Lung (tissue), 12 donors: ENCODE measurements around the gene MET. TPM values are rescaled to one million over a fixed set of nuclear protein-coding genes. Genes with fewer than 3 reads are reported as not detected.

ENCODE experiments used
- ATAC-seq: fragments of 200-7000 bp; cut with Tn5 transposase; one replicate; pipeline ENCODE4 v1.9.1; 2020; ENCODE audit warnings: moderate number of reproducible peaks; ENCODE audit not compliant: insufficient read depth, low FRiP score
- DNase-seq, 3 donors: peaks; one replicate each; pipeline ENCODE4 v3.0.0-alpha.2; 2013 to 2017
- H3K27ac ChIP-seq, 2 donors: one replicate each; pipeline ENCODE4 v1.5.1; 2013; ENCODE audit warnings: mild to moderate bottlenecking in 2 of 2, moderate library complexity in 2 of 2, control low read depth in 1 of 2, inconsistent platforms in 1 of 2, low read depth in 1 of 2, low read length in 1 of 2
- H3K27me3 ChIP-seq, 3 donors: one replicate each; pipeline ENCODE4 v1.5.1; 2013; ENCODE audit warnings: low read length in 2 of 3; ENCODE audit not compliant: control insufficient read depth in 3 of 3, insufficient read depth in 3 of 3
- H3K36me3 ChIP-seq, 4 donors: one replicate each; pipeline ENCODE4 v1.5.1; 2013; ENCODE audit warnings: low read length in 4 of 4, mild to moderate bottlenecking in 1 of 4, moderate library complexity in 1 of 4; ENCODE audit not compliant: control insufficient read depth in 4 of 4, insufficient read depth in 4 of 4
- H3K4me1 ChIP-seq, 5 donors: one replicate each; pipeline ENCODE4 v1.5.1; 2013; ENCODE audit warnings: low read length in 5 of 5, mild to moderate bottlenecking in 2 of 5, moderate library complexity in 1 of 5; ENCODE audit not compliant: control insufficient read depth in 5 of 5, insufficient read depth in 5 of 5
- H3K4me3 ChIP-seq: one replicate; pipeline ENCODE4 v1.5.1; 2013; ENCODE audit warnings: mild to moderate bottlenecking, control low read depth, moderate library complexity
- H3K9ac ChIP-seq, 2 donors: one replicate each; pipeline ENCODE4 v1.5.1; 2013; ENCODE audit warnings: low read length in 2 of 2, control low read depth in 1 of 2; ENCODE audit not compliant: insufficient read depth in 1 of 2
- H3K9me3 ChIP-seq, 4 donors: one replicate each; pipeline ENCODE4 v1.5.1; 2013; ENCODE audit warnings: low read length in 3 of 4, mild to moderate bottlenecking in 1 of 4, moderate library complexity in 1 of 4; ENCODE audit not compliant: control insufficient read depth in 4 of 4, insufficient read depth in 3 of 4
- CTCF ChIP-seq: IDR thresholded peaks from 2 replicates; pipeline ENCODE4 v1.5.1; 2012; ENCODE audit warnings: mild to moderate bottlenecking; ENCODE audit errors: control extremely low read depth, extremely low read depth
- WGBS, 2 donors: extraction: QIAGEN DNeasy Blood & Tissue Kit; methylation state at CpG; one replicate each; pipeline ENCODE4 v1.1.7; 2013; 5-methylcytosine and 5-hydroxymethylcytosine counted together
- polyA plus RNA-seq, 2 donors: library from polyadenylated mRNA; stranded (reverse); fragments of 200-250 nt; gene quantifications; one replicate each; pipeline ENCODE4 v1.2.1, GENCODE V29; 2013
- total RNA-seq, 2 donors: library from RNA; depleted of rRNA in 1 of 2; stranded (reverse); fragments of >200 nt in 1 of 2; gene quantifications; one replicate each; pipeline ENCODE4 v1.2.1, GENCODE V29; 2014 to 2021
- donor health status: control.
- donor health status: control.
- donor health status: Bipolar disorder and iron deficiency.
- donor health status: healthy.
- donor health status: DM: yes; HTN: yes; CAD: no.

Gene MET
- total and polyA plus RNA-seq, 4 donors = 16.3 to 106 (median 41.5) TPM

GRCh38 chr7:116829041-116829440, 157.0 kb downstream of the MET start:
- WGBS, 2 donors = 40 to 65% methylated on average over 3 of the region's 3 CpGs
- Histone ChIP-seq H3K9me3 (peaks cover 0 to 2% (median 0%) of the 10 kb centered on the region in 4 donors), H3K27ac (no peak overlapping the region), H3K4me3 (no peak overlapping the region), H3K9ac (no peak overlapping the region), H3K4me1 (no peaks in the 10 kb centered on the region), H3K27me3 (no peaks in the 10 kb centered on the region), H3K36me3 (no peaks in the 10 kb centered on the region)
- no peak for ATAC-seq
- no peak for DNase-seq
- no peak for TF ChIP-seq CTCF

GRCh38 chr7:116829493-116829892, 157.5 kb downstream of the MET start:
- DNase-seq (no peak), ATAC-seq (no peak)
- Histone ChIP-seq H3K9ac (no peak overlapping the region), H3K9me3 (peaks cover 0 to 2% (median 0%) of the 10 kb centered on the region in 4 donors), H3K4me1 (no peaks in the 10 kb centered on the region), H3K27ac (no peak overlapping the region), H3K36me3 (no peaks in the 10 kb centered on the region), H3K4me3 (no peak overlapping the region), H3K27me3 (no peaks in the 10 kb centered on the region)
- TF ChIP-seq CTCF = no peak

GRCh38 chr7:116832692-116833091, 160.7 kb downstream of the MET start:
- H3K4me3 ChIP-seq = no peak overlapping the region
- WGBS, 2 donors = 62 to 64% methylated on average over 2 of the region's 2 CpGs
- no peak overlapping the region for H3K9ac ChIP-seq
- no peaks in the 10 kb centered on the region for H3K27me3 ChIP-seq
- no peak for DNase-seq
- TF ChIP-seq CTCF = no peak
- H3K27ac ChIP-seq = no peak overlapping the region
- H3K9me3 ChIP-seq = no peaks in the 10 kb centered on the region
- no peaks in the 10 kb centered on the region for H3K36me3 ChIP-seq
- no peak for ATAC-seq
- H3K4me1 ChIP-seq = peaks cover 0 to 3% (median 0%) of the 10 kb centered on the region in 5 donors

GRCh38 chr7:116834815-116835504, 163.0 kb downstream of the MET start:
- DNase-seq (no peak), ATAC-seq (no peak)
- Histone ChIP-seq H3K36me3 (no peaks in the 10 kb centered on the region), H3K27me3 (no peaks in the 10 kb centered on the region), H3K4me1 (peaks cover 0 to 3% (median 0%) of the 10 kb centered on the region in 5 donors), H3K9me3 (no peaks in the 10 kb centered on the region), H3K27ac (no peak overlapping the region), H3K9ac (no peak overlapping the region), H3K4me3 (no peak overlapping the region)
- WGBS, 2 donors = 73 to 86% methylated on average over 9 of the region's 9 CpGs
- TF ChIP-seq CTCF = no peak
